Smooth muscle cell (in vitro differentiated cells): ENCODE results near the gene IGFBPL1. TPM values are rescaled to one million over a fixed set of nuclear protein-coding genes. Genes with fewer than 3 reads are reported as not detected.

Source experiments
- DNase-seq: peaks from one replicate; lab custom pipeline; 2025; ENCODE audit not compliant: unreplicated experiment; lab: John Stamatoyannopoulos, UW
- H2AFZ ChIP-seq: fragments of 200-600 bp; sonication (generic); 2 replicates; pipeline ENCODE4 v1.6.0; 2016; ENCODE audit warnings: antibody characterized with exemption, low read depth, mild to moderate bottlenecking
- H3F3A ChIP-seq: fragments of 200-600 bp; sonication (generic); 2 replicates; pipeline ENCODE4 v1.6.0; 2017; ENCODE audit warnings: antibody characterized with exemption, low read depth
- H3K27ac ChIP-seq: fragments of 200-600 bp; sonication (generic); 2 replicates; pipeline ENCODE4 v1.5.1; 2016; ENCODE audit warnings: low read depth, mild to moderate bottlenecking
- H3K27me3 ChIP-seq: fragments of 200-600 bp; sonication (generic); 2 replicates; pipeline ENCODE4 v1.6.1; 2016; ENCODE audit warnings: low read depth, mild to moderate bottlenecking
- H3K36me3 ChIP-seq: fragments of 200-600 bp; sonication (generic); 2 replicates; pipeline ENCODE4 v1.5.1; 2016; ENCODE audit warnings: low read depth
- H3K4me1 ChIP-seq: fragments of 200-600 bp; sonication (generic); 2 replicates; pipeline ENCODE4 v1.5.1; 2016; ENCODE audit warnings: low read depth
- H3K4me2 ChIP-seq: fragments of 200-600 bp; sonication (generic); 2 replicates; pipeline ENCODE4 v1.6.0; 2016; ENCODE audit warnings: mild to moderate bottlenecking
- H3K4me3 ChIP-seq: fragments of 200-600 bp; sonication (generic); 2 replicates; pipeline ENCODE4 v1.5.1; 2016; ENCODE audit warnings: mild to moderate bottlenecking
- H3K79me2 ChIP-seq: fragments of 200-600 bp; sonication (generic); 2 replicates; pipeline ENCODE4 v1.6.0; 2016; ENCODE audit warnings: low read depth, mild to moderate bottlenecking
- H3K9ac ChIP-seq: fragments of 200-600 bp; sonication (generic); 2 replicates; pipeline ENCODE4 v1.6.0; 2016; ENCODE audit warnings: low read depth
- H3K9me3 ChIP-seq: fragments of 200-600 bp; sonication (generic); replicated peaks from 2 replicates; pipeline ENCODE4 v1.5.1; 2016; ENCODE audit warnings: low read depth
- H4K20me1 ChIP-seq: fragments of 200-600 bp; sonication (generic); 2 replicates; pipeline ENCODE4 v1.6.0; 2016; ENCODE audit warnings: low read depth
- WGBS: methylation state at CpG from one replicate; pipeline ENCODE4 v1.1.7; 2016; ENCODE audit warnings: low lambda C conversion rate; 5-methylcytosine and 5-hydroxymethylcytosine counted together
- polyA plus RNA-seq: library from polyadenylated mRNA; unstranded; fragments of >200 nt; fragmentation: Nextera tagmentation; extraction: Ambion mirVana; gene quantifications from 2 replicates; pipeline ENCODE4 v1.2.1, GENCODE V29; 2016
- total RNA-seq: library from RNA; depleted of rRNA; stranded (reverse); fragments of >200 nt; gene quantifications from 2 replicates; pipeline ENCODE4 v1.2.3, GENCODE V29; 2014
- TF ChIP-seq, protein P1 (sequence below): fragments of 200-600 bp; sonication (generic); IDR thresholded peaks from 2 replicates; pipeline ENCODE4 v1.5.1; 2017; ENCODE audit warnings: borderline replicate concordance, mild to moderate bottlenecking, antibody characterized with exemption; ENCODE audit not compliant: insufficient read depth, poor library complexity, severe bottlenecking

Gene IGFBPL1
- total and polyA plus RNA-seq, 2 experiments from 2014 or later, result 2.1 to 9.4 TPM

- WGBS, result 80% methylated on average over 5 of the region's 5 CpGs
- Histone ChIP-seq H3K79me2 (no peaks in the 10 kb centered on the region), H3K27ac (no peak overlapping the region), H3K27me3 (no peaks in the 10 kb centered on the region), H3F3A (no peaks in the 10 kb centered on the region), H3K36me3 (no peaks in the 10 kb centered on the region), H3K9me3 (no peaks in the 10 kb centered on the region), H3K4me2 (no peak overlapping the region), H2AFZ (no peak overlapping the region), H4K20me1 (no peaks in the 10 kb centered on the region), H3K4me3 (no peak overlapping the region), H3K9ac (no peak overlapping the region), H3K4me1 (no peaks in the 10 kb centered on the region)
- DNase-seq, result no peak
- TF ChIP-seq, protein P1, sequence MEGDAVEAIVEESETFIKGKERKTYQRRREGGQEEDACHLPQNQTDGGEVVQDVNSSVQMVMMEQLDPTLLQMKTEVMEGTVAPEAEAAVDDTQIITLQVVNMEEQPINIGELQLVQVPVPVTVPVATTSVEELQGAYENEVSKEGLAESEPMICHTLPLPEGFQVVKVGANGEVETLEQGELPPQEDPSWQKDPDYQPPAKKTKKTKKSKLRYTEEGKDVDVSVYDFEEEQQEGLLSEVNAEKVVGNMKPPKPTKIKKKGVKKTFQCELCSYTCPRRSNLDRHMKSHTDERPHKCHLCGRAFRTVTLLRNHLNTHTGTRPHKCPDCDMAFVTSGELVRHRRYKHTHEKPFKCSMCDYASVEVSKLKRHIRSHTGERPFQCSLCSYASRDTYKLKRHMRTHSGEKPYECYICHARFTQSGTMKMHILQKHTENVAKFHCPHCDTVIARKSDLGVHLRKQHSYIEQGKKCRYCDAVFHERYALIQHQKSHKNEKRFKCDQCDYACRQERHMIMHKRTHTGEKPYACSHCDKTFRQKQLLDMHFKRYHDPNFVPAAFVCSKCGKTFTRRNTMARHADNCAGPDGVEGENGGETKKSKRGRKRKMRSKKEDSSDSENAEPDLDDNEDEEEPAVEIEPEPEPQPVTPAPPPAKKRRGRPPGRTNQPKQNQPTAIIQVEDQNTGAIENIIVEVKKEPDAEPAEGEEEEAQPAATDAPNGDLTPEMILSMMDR, result no peak
These were observed 60.7 kb downstream of the IGFBPL1 start for GRCh38 chr9:38363589-38363925.

DNA sequence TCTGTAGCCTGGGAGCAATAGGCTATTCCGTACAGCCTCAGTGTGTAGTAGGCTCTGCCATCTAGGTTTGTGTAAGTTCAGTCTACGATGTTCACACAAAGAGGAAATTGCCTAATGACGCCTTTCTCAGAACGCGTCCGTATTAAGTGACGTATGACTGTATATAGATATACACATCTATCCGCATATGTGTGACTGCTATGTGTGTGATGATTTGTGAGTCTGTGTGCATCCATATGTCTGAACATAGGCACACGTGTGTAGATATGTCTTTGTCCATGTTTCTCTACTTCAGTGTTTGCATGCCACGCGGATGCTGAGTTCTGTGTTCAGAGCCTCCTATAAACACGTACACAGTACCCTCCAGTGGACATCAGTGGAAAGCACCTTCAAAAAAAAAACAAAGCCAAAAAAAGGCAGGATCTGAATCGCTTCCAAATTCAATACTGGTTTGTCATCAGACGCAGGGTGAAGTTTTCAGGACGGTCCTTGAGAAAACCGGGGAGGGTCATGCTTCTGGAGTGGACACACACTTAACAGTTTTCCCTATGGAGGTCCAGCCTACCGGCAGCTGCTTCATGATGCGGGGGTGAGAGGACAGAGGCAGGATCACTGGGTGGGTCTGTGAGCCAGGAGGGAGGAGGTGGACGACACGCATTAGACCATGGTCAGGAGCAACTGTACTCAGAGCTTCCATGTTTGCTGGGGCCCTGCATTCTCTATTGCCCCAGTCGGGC lies 61.2 kb downstream of the IGFBPL1 start:
- Histone ChIP-seq H4K20me1 (no peaks in the 10 kb centered on the region), H3K4me3 (no peak overlapping the region), H3K9ac (no peak overlapping the region), H2AFZ (no peak overlapping the region), H3K79me2 (no peaks in the 10 kb centered on the region), H3K4me2 (no peak overlapping the region), H3K27me3 (no peaks in the 10 kb centered on the region), H3K36me3 (no peaks in the 10 kb centered on the region), H3K9me3 (no peaks in the 10 kb centered on the region), H3K27ac (no peak overlapping the region), H3K4me1 (no peaks in the 10 kb centered on the region), H3F3A (no peaks in the 10 kb centered on the region)
- 67% methylated on average over 21 of the region's 21 CpGs for WGBS
- no peak for DNase-seq
- TF ChIP-seq, protein P1, result peak; percentile 63

DNA sequence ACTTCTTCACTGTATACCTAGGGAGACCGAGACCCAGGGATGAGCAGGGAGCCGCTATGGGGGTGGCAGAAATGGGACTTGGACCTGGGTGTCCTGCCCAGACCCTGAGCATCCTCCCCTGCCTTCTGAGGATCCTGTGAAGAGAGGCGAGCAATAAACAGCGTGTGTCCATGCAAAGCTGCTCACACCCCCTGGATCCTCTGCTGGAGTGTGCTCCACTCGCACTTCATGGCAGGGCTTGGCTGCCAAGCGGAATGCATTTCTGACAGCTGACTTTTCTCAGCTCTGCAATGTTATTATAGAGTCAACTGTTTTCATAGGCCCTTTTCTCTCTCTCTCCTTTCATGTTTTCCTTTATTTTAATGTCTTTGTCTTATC lies 62.8 kb downstream of the IGFBPL1 start:
- Histone ChIP-seq H3K27me3 (no peaks in the 10 kb centered on the region), H3K36me3 (no peaks in the 10 kb centered on the region), H3K4me1 (no peaks in the 10 kb centered on the region), H3F3A (no peaks in the 10 kb centered on the region), H3K79me2 (no peaks in the 10 kb centered on the region), H3K9me3 (no peaks in the 10 kb centered on the region), H3K4me2 (no peak overlapping the region), H3K9ac (no peak overlapping the region), H2AFZ (no peak overlapping the region), H3K27ac (no peak overlapping the region), H4K20me1 (no peaks in the 10 kb centered on the region), H3K4me3 (no peak overlapping the region)
- no peak for DNase-seq
- TF ChIP-seq, protein P1, result no peak
- WGBS, result 79% methylated on average over 6 of the region's 6 CpGs
